ENCODE measurements around the gene ITM2C. TPM values are rescaled to one million over a fixed set of nuclear protein-coding genes. Genes with fewer than 3 reads are reported as not detected.

The ITM2C gene
- total and polyA plus RNA-seq, 2 of the 13 experiments (the other 11 are each of a cell fraction or from before 2014, with no cell fraction given): 70.5 to 270 TPM

GRCh38 chr2:230865766-230866755 lies 1.3 kb downstream of the ITM2C start (continued):
- TF ChIP-seq HDAC6 (IDR thresholded peaks at IDR 0.05; ENCODE audit: low read depth, low read length) (no peak), ZKSCAN8 (CRISPR knock-in tag; IDR thresholded peaks at IDR 0.05; ENCODE audit: borderline replicate concordance) (no peak), ZBTB37 (CRISPR knock-in tag; IDR thresholded peaks at IDR 0.05) (0 out of 2 replicates have a peak, but pooled peaks have one; percentile 18), TSC22D2 (CRISPR knock-in tag; IDR thresholded peaks at IDR 0.05; ENCODE audit: borderline replicate concordance) (no peak), NR2F6 (IDR thresholded peaks at IDR 0.05) (no peak), NR2F6 (CRISPR knock-in tag; IDR thresholded peaks at IDR 0.05) (no peak), ELF1 (CRISPR knock-in tag; IDR thresholded peaks at IDR 0.05) (no peak), ZNF740 (CRISPR knock-in tag; IDR thresholded peaks at IDR 0.05) (no peak), ZBTB26 (CRISPR knock-in tag; IDR thresholded peaks at IDR 0.05; ENCODE audit: borderline replicate concordance) (no peak), ZNF18 (CRISPR knock-in tag; IDR thresholded peaks at IDR 0.05; ENCODE audit: insufficient replicate concordance) (no peak), ZNF761 (CRISPR knock-in tag; conservative IDR thresholded peaks at IDR 0.05) (no peak), ZBTB42 (CRISPR knock-in tag; IDR thresholded peaks at IDR 0.05) (no peak), ZSCAN20 (CRISPR knock-in tag; IDR thresholded peaks at IDR 0.05; ENCODE audit: borderline replicate concordance) (no peak), ATF7-NPFF (CRISPR knock-in tag; IDR thresholded peaks at IDR 0.05; ENCODE audit: low read depth) (no peak), FOXK2 (IDR thresholded peaks at IDR 0.05) (peak; percentile 42; the same call in 1 of the 2 replicates), IKZF1 (IDR thresholded peaks at IDR 0.05) (no peak), SCMH1 (CRISPR knock-in tag; IDR thresholded peaks at IDR 0.05; ENCODE audit: borderline replicate concordance) (no peak), SKIL (CRISPR knock-in tag; IDR thresholded peaks at IDR 0.05; ENCODE audit: borderline replicate concordance) (peak; percentile 10; the same call in 1 of the 2 replicates), ZNF83 (CRISPR knock-in tag; IDR thresholded peaks at IDR 0.05; ENCODE audit: borderline replicate concordance) (no peak), ARID3A (IDR thresholded peaks at IDR 0.05; ENCODE audit: low read depth, low read length) (no peak), SMC3 (IDR thresholded peaks at IDR 0.05; ENCODE audit: low read length) (no peak)
